Heart left ventricle (tissue), 16 donors: Measurements from ENCODE around the gene REM2. TPM values are rescaled to one million over a fixed set of nuclear protein-coding genes. Genes with fewer than 3 reads are reported as not detected.

Source experiments
- ATAC-seq, 4 donors: fragments of 200-7000 bp; cut with Tn5 transposase; one replicate each; pipeline ENCODE4 v1.9.1; 2020 to 2022; ENCODE audit warnings: moderate library complexity in 4 of 4, mild to moderate bottlenecking in 3 of 4, moderate number of reproducible peaks in 1 of 4
- DNase-seq, 5 donors: peaks; one replicate each; pipeline ENCODE4 v3.0.0-alpha.2; 2020
- H3K27ac ChIP-seq, 12 donors: fragments of 200-600 bp; sonication (generic) in 4 of 12; one replicate each; pipeline versions ENCODE4 v1.5.0 to v1.8.0; 2016 to 2022; ENCODE audit warnings: mild to moderate bottlenecking in 2 of 12
- H3K27me3 ChIP-seq, 9 donors: fragments of 200-600 bp; sonication (generic) in 2 of 9; one replicate each; pipeline versions ENCODE4 v1.5.1 to v1.8.0; 2016 to 2022; ENCODE audit warnings: mild to moderate bottlenecking in 3 of 9
- H3K36me3 ChIP-seq, 9 donors: fragments of 200-600 bp; sonication (generic) in 2 of 9; one replicate each; pipeline versions ENCODE4 v1.5.0 to v1.8.0; 2018 to 2022; ENCODE audit warnings: mild to moderate bottlenecking in 2 of 9
- H3K4me1 ChIP-seq, 12 donors: fragments of 200-600 bp; sonication (generic) in 4 of 12; one replicate each; pipeline versions ENCODE4 v1.5.0 to v1.8.0; 2016 to 2022; ENCODE audit warnings: mild to moderate bottlenecking in 3 of 12
- H3K4me3 ChIP-seq, 12 donors: fragments of 200-600 bp; sonication (generic) in 4 of 12; one replicate each; pipeline versions ENCODE4 v1.5.0 to v1.8.0; 2017 to 2022; ENCODE audit warnings: mild to moderate bottlenecking in 9 of 12, moderate library complexity in 4 of 12
- H3K9me3 ChIP-seq, 12 donors: fragments of 200-600 bp; sonication (generic) in 4 of 12; one replicate each; pipeline versions ENCODE4 v1.5.0 to v1.8.0; 2016 to 2022; ENCODE audit warnings: mild to moderate bottlenecking in 1 of 12
- CTCF ChIP-seq, 12 donors: fragments of 200-600 bp; sonication (generic) in 4 of 12; IDR thresholded peaks; one replicate each; pipeline versions ENCODE4 v1.5.0 to v1.8.0; 2018 to 2022; ENCODE audit warnings: antibody characterized with exemption in 12 of 12, mild to moderate bottlenecking in 5 of 12
- POLR2A ChIP-seq, 2 donors: fragments of 450-650 bp; IDR thresholded peaks; one replicate each; pipeline ENCODE4 v1.6.1; 2017; ENCODE audit warnings: antibody characterized with exemption in 2 of 2, mild to moderate bottlenecking in 2 of 2, moderate library complexity in 2 of 2
- WGBS, 4 donors: extraction: QIAGEN DNeasy Blood & Tissue Kit in 2 of 4; methylation state at CpG; one replicate each; pipeline versions ENCODE4 v1.1.5 to v1.1.7; 2013 to 2018; 5-methylcytosine and 5-hydroxymethylcytosine counted together
- intact Hi-C, 10 donors: fragments of 100-400 bp; cut with DNase I; formaldehyde crosslinking; loops; one replicate each; pipeline versions ENCODE4 v1.11.1 to v1.14.2; 2022
- polyA plus RNA-seq, 2 donors: library from polyadenylated mRNA; stranded (reverse); fragments of 200-250 nt; gene quantifications; one replicate each; pipeline ENCODE4 v1.2.3, GENCODE V29; 2013
- total RNA-seq, 9 donors: library from RNA; depleted of rRNA in 2 of 9; stranded (reverse); fragments of >200 nt in 2 of 9; fragmentation: NEBNext Ultra II Directional in 3 of 9; extraction: Animal tissue kit (Norgen Biotek cat#: 25700) in 3 of 9; gene quantifications; one replicate each; pipeline versions ENCODE4 v1.1.0 to v1.2.4, GENCODE V29; 2016 to 2023
- donor health status: ischemic (EF 13 %, LVEDD 7.1; RV severe dilation, severe dysfunction).
- donor health status: healthy with polysubstance abuse.
- donor health status: DM: no; HTN: yes; CAD: no.
- donor health status: DM: no; HTN: no; CAD: no.
- donor health status: ischemic (EF 25% LVEDD 6.9; RV normal size, moderate dysfunction).
- donor health status: ischemic (EF 25% LVEDD 5.7; RV mildly dilated, moderate dysfunction).
- donor health status: healthy.
- donor health status: DM: yes; HTN: yes; CAD: no.
- donor health status: ischemic (EF 35%, LVEDD 5.7; RV mildly dilated, moderate dysfunction).
- donor health status: nonischemic (EF 11% LVEDD 7.7; RV severe dilation, severe dysfunction).
- donor health status: DM: yes; HTN: yes; CAD: no.
- donor health status: PGD.
- donor health status: ischemic (EF 29% LVEDD 5.4; RV normal size, mild dysfunction).
- donor health status: nonischemic (EF 23%, LVEDD 6.1; RV moderate dilation, normal function).

The REM2 gene
- total and polyA plus RNA-seq, 11 donors, result 0.06 to 0.21 TPM; not detected in 9

GRCh38 chr14:22928237-22929103 lies 45.4 kb downstream of the REM2 start:
- intact Hi-C loops, result loop anchor here in 3 of 10 donors (1.0 to 5.0 kb wide), 3 partner anchors 9 to 56 kb away; partner anchors contain the start of genes RBM23 (in 2 of the 3), AJUBA (in 1 of the 3) and LRP10 (in 1 of the 3)
- ATAC-seq (no peak), DNase-seq (no peak)
- no peak for TF ChIP-seq POLR2A (IDR thresholded peaks at IDR 0.05)
- TF ChIP-seq CTCF (IDR thresholded peaks at IDR 0.05), result no peak
- peak overlapping the region; percentile 74 to 97 (median 84) for H3K4me3 ChIP-seq
- H3K27ac ChIP-seq, result peak overlapping the region in 11 of 12 donors; percentile 74 to 94 (median 82)
- H3K9me3 ChIP-seq, result no peaks in the 10 kb centered on the region
- peaks cover 0 to 22% (median 13%) of the 10 kb centered on the region in 12 donors for H3K4me1 ChIP-seq
- WGBS, 4 donors, result 9 to 16% (median 11%) methylated on average over 12 of the region's 12 CpGs
- H3K36me3 ChIP-seq, result peaks cover 0 to 40% (median 34%) of the 10 kb centered on the region in 9 donors
- H3K27me3 ChIP-seq, result no peaks in the 10 kb centered on the region

DNA sequence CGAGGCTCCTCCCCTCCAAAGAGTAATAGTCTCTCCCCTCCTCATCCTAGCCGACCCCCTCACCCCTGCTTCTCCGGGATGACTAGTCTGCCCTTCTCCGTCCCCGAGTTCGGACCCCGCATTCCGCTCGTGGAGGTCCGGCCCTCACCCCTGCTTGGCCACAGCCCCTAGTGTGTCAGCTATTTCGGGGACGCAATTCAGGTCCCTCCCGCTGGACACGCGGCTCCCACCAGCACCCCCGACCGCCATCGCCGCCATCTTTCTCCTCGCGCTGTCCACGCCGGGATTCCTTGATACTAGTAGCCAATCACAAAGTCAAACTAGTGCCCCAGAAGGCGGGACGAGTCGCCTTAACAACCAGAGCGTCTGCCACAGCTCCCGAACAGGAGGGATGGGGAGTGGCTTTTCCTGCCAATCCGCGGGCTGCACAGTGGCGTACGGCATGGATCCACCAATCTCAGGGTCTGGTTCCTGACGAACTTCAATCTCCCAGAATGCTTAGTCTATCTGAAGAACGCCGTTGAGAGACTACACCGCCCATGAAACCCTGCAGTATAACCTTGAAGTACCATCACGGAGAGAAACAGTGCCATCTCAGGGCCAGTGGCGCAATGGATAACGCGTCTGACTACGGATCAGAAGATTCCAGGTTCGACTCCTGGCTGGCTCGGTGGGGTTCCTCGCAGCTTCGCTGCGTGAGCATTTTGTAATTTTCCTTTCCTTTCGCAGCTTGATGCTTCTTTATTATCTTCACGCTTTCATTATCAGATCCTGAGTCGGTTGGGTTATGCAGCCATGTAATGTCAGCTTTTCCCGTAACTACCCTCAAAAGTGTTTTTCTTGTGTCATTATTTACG lies 46.3 kb downstream of the REM2 start, which contains the start of gene PRMT5:
Gene PRMT5 (minus strand): TSS at position 273 of the 857 bp plus-strand sequence. CDS start 15 bp downstream, at position 258.
- WGBS, 4 donors, result 0 to 1% (median 0%) methylated on average over 39 to 51 of the region's 51 CpGs
- H3K4me3 ChIP-seq, result peak within 1 kb of the TSS; percentile 74 to 97 (median 84)
- H3K27ac ChIP-seq, result peak within 1 kb of the TSS; percentile 51 to 94 (median 83)
- ATAC-seq (peak; percentile 97 to 99 (median 98)), DNase-seq (peak; percentile 98 to 100 (median 99))
- H3K36me3 ChIP-seq, result peaks cover 0 to 31% (median 25%) of the 10 kb centered on the region in 9 donors
- no peaks in the 10 kb centered on the region for H3K27me3 ChIP-seq
- peaks cover 0 to 22% (median 13%) of the 10 kb centered on the region in 12 donors for H3K4me1 ChIP-seq
- intact Hi-C loops, result loop anchor here in 3 of 10 donors (1.0 to 5.0 kb wide), 3 partner anchors 10 to 57 kb away; partner anchors contain the start of genes RBM23 (in 2 of the 3), AJUBA (in 1 of the 3) and LRP10 (in 1 of the 3)
- no peaks in the 10 kb centered on the region for H3K9me3 ChIP-seq
- TF ChIP-seq CTCF (IDR thresholded peaks at IDR 0.05) (no peak), POLR2A (IDR thresholded peaks at IDR 0.05) (peak in 1 of 2 donors; percentile 78)

- intact Hi-C loops, result loop anchor here in 5 of 10 donors (1.0 to 5.0 kb wide), 5 partner anchors 11 to 58 kb away; partner anchors contain the start of genes AJUBA (in 2 of the 5), RBM23 (in 2 of the 5) and LRP10 (in 1 of the 5)
These were observed 46.9 kb downstream of the REM2 start for GRCh38 chr14:22929961-22930364.

More at GRCh38 chr14:22929961-22930364, 46.9 kb downstream of the REM2 start:
- Histone ChIP-seq H3K9me3 (no peaks in the 10 kb centered on the region), H3K27ac (peak overlapping the region; percentile 17 to 94 (median 76)), H3K36me3 (peaks cover 0 to 29% (median 19%) of the 10 kb centered on the region in 9 donors), H3K4me1 (peaks cover 0 to 22% (median 13%) of the 10 kb centered on the region in 12 donors), H3K27me3 (no peaks in the 10 kb centered on the region), H3K4me3 (peak overlapping the region; percentile 22 to 97 (median 82))
- 1 to 8% (median 3%) methylated on average over 2 of the region's 2 CpGs for WGBS, 4 donors
- TF ChIP-seq CTCF (IDR thresholded peaks at IDR 0.05) (no peak), POLR2A (IDR thresholded peaks at IDR 0.05) (no peak)
- ATAC-seq (peak in 3 of 4 donors; percentile 1 to 10 (median 1)), DNase-seq (no peak)
